ENCODE data around the gene RIOK3.
"Not testable (repeated sequence)": the region's sequence is repeated elsewhere in the genome, so short reads cannot be mapped to it uniquely, and the experiment has no call there.

The RIOK3 gene

GRCh38 chr18:23452728-23453679 lies at the start of gene RIOK3:
TSS of gene RIOK3 (plus strand) at chr18:23453287. CDS start at chr18:23453440, 153 bp downstream.
- ATAC-seq (replicated peaks), result peak; percentile 98 to 99
- H3K9me3 Mint-ChIP-seq, result peaks cover 0 to 1% of the 10 kb centered on the region in 2 donors
- H3K4me1 Mint-ChIP-seq, result peaks cover 22 to 50% of the 10 kb centered on the region in 2 donors

GRCh38 chr18:23403310-23403709 lies 49.8 kb upstream of the RIOK3 start:
- Mint-ChIP-seq H3K9me3 (peaks cover 2 to 3% of the 10 kb centered on the region in 2 donors), H3K4me1 (peaks cover 0 to 7% of the 10 kb centered on the region in 2 donors), H3K36me3 (peaks cover 19 to 35% of the 10 kb centered on the region in 2 donors), H3K27ac (no peak overlapping the region), H3K4me3 (no peak overlapping the region), H3K27me3 (no peaks in the 10 kb centered on the region)
- DNase-seq, result no peak
- no peak for ATAC-seq (replicated peaks)

More at GRCh38 chr18:23452728-23453679, at the start of gene RIOK3:
- H3K4me3 Mint-ChIP-seq, result peak within 1 kb of the TSS; percentile 99 to 100
- DNase-seq, result peak; percentile 97
- peaks cover 9 to 10% of the 10 kb centered on the region in 2 donors for H3K36me3 Mint-ChIP-seq
- peak within 1 kb of the TSS; percentile 99 for H3K27ac Mint-ChIP-seq
- no peaks in the 10 kb centered on the region for H3K27me3 Mint-ChIP-seq

- no peak for ATAC-seq (replicated peaks)
- Mint-ChIP-seq H3K4me3 (no peak overlapping the region), H3K27ac (no peak overlapping the region), H3K36me3 (peaks cover 18 to 30% of the 10 kb centered on the region in 2 donors), H3K27me3 (no peaks in the 10 kb centered on the region), H3K9me3 (peaks cover 2 to 3% of the 10 kb centered on the region in 2 donors), H3K4me1 (peaks cover 0 to 7% of the 10 kb centered on the region in 2 donors)
- DNase-seq, result no peak
Observed at GRCh38 chr18:23405636-23406035, 47.5 kb upstream of the RIOK3 start.

- Mint-ChIP-seq H3K4me3 (no peak overlapping the region), H3K27me3 (no peaks in the 10 kb centered on the region), H3K4me1 (peaks cover 0 to 5% of the 10 kb centered on the region in 2 donors), H3K36me3 (peaks cover 16 to 28% of the 10 kb centered on the region in 2 donors), H3K27ac (no peak overlapping the region), H3K9me3 (peaks cover 2 to 3% of the 10 kb centered on the region in 2 donors)
- ATAC-seq (replicated peaks) (no peak), DNase-seq (no peak)
Observed at GRCh38 chr18:23406271-23406787, 46.8 kb upstream of the RIOK3 start.

- H3K4me3 Mint-ChIP-seq, result no peak overlapping the region
- ATAC-seq (replicated peaks), result no peak
- H3K27ac Mint-ChIP-seq, result no peak overlapping the region
- peaks cover 10 to 32% of the 10 kb centered on the region in 2 donors for H3K36me3 Mint-ChIP-seq
- H3K4me1 Mint-ChIP-seq, result peaks cover 5 to 9% of the 10 kb centered on the region in 2 donors
- DNase-seq, result no peak
- H3K27me3 Mint-ChIP-seq, result no peaks in the 10 kb centered on the region
- no peaks in the 10 kb centered on the region for H3K9me3 Mint-ChIP-seq
Observed at GRCh38 chr18:23412351-23412964, 40.6 kb upstream of the RIOK3 start.

GRCh38 chr18:23415515-23415914 lies 37.6 kb upstream of the RIOK3 start:
- no peak overlapping the region for H3K27ac Mint-ChIP-seq
- ATAC-seq (replicated peaks) (no peak), DNase-seq (no peak)
- H3K36me3 Mint-ChIP-seq, result peaks cover 8 to 25% of the 10 kb centered on the region in 2 donors
- peaks cover 5 to 9% of the 10 kb centered on the region in 2 donors for H3K4me1 Mint-ChIP-seq
- H3K4me3 Mint-ChIP-seq, result no peak overlapping the region
- no peaks in the 10 kb centered on the region for H3K27me3 Mint-ChIP-seq
- H3K9me3 Mint-ChIP-seq, result no peaks in the 10 kb centered on the region

- H3K27ac Mint-ChIP-seq, result no peak overlapping the region
- no peaks in the 10 kb centered on the region for H3K27me3 Mint-ChIP-seq
- no peaks in the 10 kb centered on the region for H3K9me3 Mint-ChIP-seq
- ATAC-seq (replicated peaks) (peak in 1 of 2 donors; percentile 34), DNase-seq (no peak)
- H3K36me3 Mint-ChIP-seq, result peaks cover 8 to 25% of the 10 kb centered on the region in 2 donors
- H3K4me1 Mint-ChIP-seq, result peaks cover 5 to 11% of the 10 kb centered on the region in 2 donors
- no peak overlapping the region for H3K4me3 Mint-ChIP-seq
Observed at GRCh38 chr18:23416298-23416697, 36.8 kb upstream of the RIOK3 start.

GRCh38 chr18:23421277-23421676 lies 31.8 kb upstream of the RIOK3 start:
- H3K4me1 Mint-ChIP-seq, result peaks cover 26 to 33% of the 10 kb centered on the region in 2 donors
- H3K4me3 Mint-ChIP-seq, result no peak overlapping the region
- no peaks in the 10 kb centered on the region for H3K27me3 Mint-ChIP-seq
- H3K9me3 Mint-ChIP-seq, result peaks cover under 1 to 5% of the 10 kb centered on the region in 2 donors
- H3K36me3 Mint-ChIP-seq, result peaks cover 5 to 23% of the 10 kb centered on the region in 2 donors
- H3K27ac Mint-ChIP-seq, result no peak overlapping the region
- DNase-seq, result no peak
- ATAC-seq (replicated peaks), result no peak

GRCh38 chr18:23422751-23423418 lies 30.2 kb upstream of the RIOK3 start:
- peak; percentile 56 for DNase-seq
- Mint-ChIP-seq H3K9me3 (peaks cover 2 to 5% of the 10 kb centered on the region in 2 donors), H3K27me3 (no peaks in the 10 kb centered on the region), H3K36me3 (peaks cover 7 to 16% of the 10 kb centered on the region in 2 donors), H3K27ac (peak overlapping the region; percentile 87), H3K4me3 (peak overlapping the region; percentile 64 to 70), H3K4me1 (peaks cover 25 to 28% of the 10 kb centered on the region in 2 donors)
- ATAC-seq (replicated peaks), result peak; percentile 95

- H3K27me3 Mint-ChIP-seq, result no peaks in the 10 kb centered on the region
- no peak overlapping the region for H3K4me3 Mint-ChIP-seq
- H3K9me3 Mint-ChIP-seq, result peaks cover 2 to 5% of the 10 kb centered on the region in 2 donors
- no peak for ATAC-seq (replicated peaks)
- H3K36me3 Mint-ChIP-seq, result peaks cover 16 to 26% of the 10 kb centered on the region in 2 donors
- DNase-seq, result no peak
- no peak overlapping the region for H3K27ac Mint-ChIP-seq
- peaks cover 25 to 32% of the 10 kb centered on the region in 2 donors for H3K4me1 Mint-ChIP-seq
Observed at GRCh38 chr18:23424616-23425015, 28.5 kb upstream of the RIOK3 start.

GRCh38 chr18:23428821-23429220 lies 24.3 kb upstream of the RIOK3 start:
- ATAC-seq (replicated peaks), result no peak
- no peak for DNase-seq
- Mint-ChIP-seq H3K36me3 (peaks cover 17 to 22% of the 10 kb centered on the region in 2 donors), H3K27ac (no peak overlapping the region), H3K9me3 (peaks cover 2% of the 10 kb centered on the region in 2 donors), H3K4me3 (no peak overlapping the region), H3K4me1 (peaks cover 5 to 6% of the 10 kb centered on the region in 2 donors), H3K27me3 (no peaks in the 10 kb centered on the region)

- H3K9me3 Mint-ChIP-seq; H3K4me3 Mint-ChIP-seq; ATAC-seq (replicated peaks); DNase-seq; H3K27ac Mint-ChIP-seq; H3K4me1 Mint-ChIP-seq; H3K27me3 Mint-ChIP-seq: not testable (repeated sequence)
- H3K36me3 Mint-ChIP-seq, result peaks cover 19 to 22% of the 10 kb centered on the region in 2 donors
Observed at GRCh38 chr18:23429538-23429937, 23.5 kb upstream of the RIOK3 start.

GRCh38 chr18:23433360-23433759 lies 19.7 kb upstream of the RIOK3 start:
- no peak for ATAC-seq (replicated peaks)
- H3K9me3 Mint-ChIP-seq, result no peaks in the 10 kb centered on the region
- H3K27me3 Mint-ChIP-seq, result no peaks in the 10 kb centered on the region
- H3K4me3 Mint-ChIP-seq, result no peak overlapping the region
- no peak overlapping the region for H3K27ac Mint-ChIP-seq
- H3K4me1 Mint-ChIP-seq, result peaks cover 10 to 24% of the 10 kb centered on the region in 2 donors
- H3K36me3 Mint-ChIP-seq, result peaks cover 15 to 20% of the 10 kb centered on the region in 2 donors
- no peak for DNase-seq

Data from stimulated activated naive B cell treated with anti-CD40 and anti-IgM and Interleukin-4, amounts not matched to agents 10 μg/mL and 1 μg/mL and 100 μg/mL, for 72 hours (primary cell).